Measurements from ENCODE around the gene DAB1. TPM values are rescaled to one million over a fixed set of nuclear protein-coding genes. Genes with fewer than 3 reads are reported as not detected.

Gene DAB1
- total RNA-seq, 1 donor from 2014 or later = 14.6 TPM

DNA sequence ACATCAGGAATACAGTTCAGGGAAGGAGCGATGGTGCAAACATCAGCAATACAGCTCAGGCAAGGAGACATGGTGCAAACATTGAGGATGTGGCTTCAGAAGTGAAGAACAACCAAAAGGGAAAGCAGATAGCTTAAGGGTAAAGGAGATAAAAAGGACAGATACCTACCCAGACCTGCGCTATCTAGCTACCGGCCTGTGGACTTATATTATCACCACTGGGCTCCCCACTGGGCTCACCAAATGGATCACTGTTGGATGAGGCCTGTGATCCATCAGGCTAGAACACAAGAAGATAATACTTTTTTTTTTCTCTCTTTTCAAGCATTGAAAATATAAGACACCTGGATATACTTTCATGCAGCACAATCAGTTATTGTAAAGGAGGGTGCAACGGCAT lies 413.3 kb downstream of the DAB1 start:
- no peaks in the 10 kb centered on the region for H3K36me3 ChIP-seq
- no peaks in the 10 kb centered on the region for H3K79me2 ChIP-seq (ENCODE audit: low read depth)
- H3K9me3 Mint-ChIP-seq = no peaks in the 10 kb centered on the region
- no peaks in the 10 kb centered on the region for H3K27me3 ChIP-seq
- H3K9me3 ChIP-seq (ENCODE audit: low read depth) = no peaks in the 10 kb centered on the region
- H3K4me3 ChIP-seq = no peak overlapping the region
- no peak overlapping the region for H3K4me2 ChIP-seq
- no peak for DNase-seq (ENCODE audit: low spot score)
- no peaks in the 10 kb centered on the region for H3F3A ChIP-seq (ENCODE audit: low read depth)
- H4K20me1 ChIP-seq (ENCODE audit: low read depth) = no peaks in the 10 kb centered on the region
- no peak overlapping the region for H2AFZ ChIP-seq (replicated peaks)
- H3K4me3 Mint-ChIP-seq = no peak overlapping the region
- no peaks in the 10 kb centered on the region for H3K4me1 ChIP-seq
- peaks cover 2% of the 10 kb centered on the region for H3K27me3 Mint-ChIP-seq (ENCODE audit: insufficient read depth, low read depth)
- no peak overlapping the region for H3K27ac Mint-ChIP-seq
- peaks cover 2% of the 10 kb centered on the region for H3K36me3 Mint-ChIP-seq
- H3K4me1 Mint-ChIP-seq = no peaks in the 10 kb centered on the region
- H3K27ac ChIP-seq = no peak overlapping the region
- TF ChIP-seq EZH2 (IDR thresholded peaks at IDR 0.05) (no peak), EZH2phosphoT487 (IDR thresholded peaks at IDR 0.05) (no peak)
- TF ChIP-seq, protein P1, sequence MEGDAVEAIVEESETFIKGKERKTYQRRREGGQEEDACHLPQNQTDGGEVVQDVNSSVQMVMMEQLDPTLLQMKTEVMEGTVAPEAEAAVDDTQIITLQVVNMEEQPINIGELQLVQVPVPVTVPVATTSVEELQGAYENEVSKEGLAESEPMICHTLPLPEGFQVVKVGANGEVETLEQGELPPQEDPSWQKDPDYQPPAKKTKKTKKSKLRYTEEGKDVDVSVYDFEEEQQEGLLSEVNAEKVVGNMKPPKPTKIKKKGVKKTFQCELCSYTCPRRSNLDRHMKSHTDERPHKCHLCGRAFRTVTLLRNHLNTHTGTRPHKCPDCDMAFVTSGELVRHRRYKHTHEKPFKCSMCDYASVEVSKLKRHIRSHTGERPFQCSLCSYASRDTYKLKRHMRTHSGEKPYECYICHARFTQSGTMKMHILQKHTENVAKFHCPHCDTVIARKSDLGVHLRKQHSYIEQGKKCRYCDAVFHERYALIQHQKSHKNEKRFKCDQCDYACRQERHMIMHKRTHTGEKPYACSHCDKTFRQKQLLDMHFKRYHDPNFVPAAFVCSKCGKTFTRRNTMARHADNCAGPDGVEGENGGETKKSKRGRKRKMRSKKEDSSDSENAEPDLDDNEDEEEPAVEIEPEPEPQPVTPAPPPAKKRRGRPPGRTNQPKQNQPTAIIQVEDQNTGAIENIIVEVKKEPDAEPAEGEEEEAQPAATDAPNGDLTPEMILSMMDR (IDR thresholded peaks at IDR 0.05) = no peak
- H3K9ac ChIP-seq = no peak overlapping the region

DNA sequence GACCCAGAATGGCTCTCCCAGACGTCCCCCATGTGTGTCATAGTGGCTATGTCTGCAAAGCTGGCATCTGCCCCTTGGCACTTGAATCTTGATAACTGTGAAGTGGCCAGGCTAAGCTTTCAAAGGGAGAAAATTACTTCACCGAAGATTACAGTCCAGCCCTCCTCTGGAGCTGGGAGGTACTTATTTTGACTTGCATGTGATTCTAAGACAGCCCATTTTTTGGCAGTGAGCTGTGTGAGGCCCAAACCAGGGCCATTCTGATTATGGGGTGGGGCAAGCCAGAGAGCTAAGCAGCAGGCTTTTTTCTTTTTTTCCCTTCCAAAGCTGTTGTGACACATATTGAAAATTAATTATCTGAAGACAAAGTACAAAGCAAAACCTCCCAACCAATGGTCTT lies 415.9 kb downstream of the DAB1 start:
- Mint-ChIP-seq H3K27ac (no peak overlapping the region), H3K9me3 (no peaks in the 10 kb centered on the region), H3K4me1 (peaks cover 5% of the 10 kb centered on the region), H3K4me3 (no peak overlapping the region), H3K36me3 (peaks cover 2% of the 10 kb centered on the region), H3K27me3 (ENCODE audit: insufficient read depth, low read depth) (no peaks in the 10 kb centered on the region)
- Histone ChIP-seq H3K36me3 (no peaks in the 10 kb centered on the region), H3K27me3 (no peaks in the 10 kb centered on the region), H3K4me2 (no peak overlapping the region), H3F3A (ENCODE audit: low read depth) (no peaks in the 10 kb centered on the region), H3K4me1 (peaks cover 12% of the 10 kb centered on the region), H3K79me2 (ENCODE audit: low read depth) (no peaks in the 10 kb centered on the region), H3K9me3 (ENCODE audit: low read depth) (no peaks in the 10 kb centered on the region), H3K4me3 (no peak overlapping the region), H2AFZ (replicated peaks) (no peak overlapping the region), H3K27ac (no peak overlapping the region), H4K20me1 (ENCODE audit: low read depth) (no peaks in the 10 kb centered on the region), H3K9ac (no peak overlapping the region)
- DNase-seq (ENCODE audit: low spot score) = no peak
- TF ChIP-seq EZH2 (IDR thresholded peaks at IDR 0.05) (no peak), EZH2phosphoT487 (IDR thresholded peaks at IDR 0.05) (no peak)
- TF ChIP-seq, protein P1 (IDR thresholded peaks at IDR 0.05) = no peak

DNA sequence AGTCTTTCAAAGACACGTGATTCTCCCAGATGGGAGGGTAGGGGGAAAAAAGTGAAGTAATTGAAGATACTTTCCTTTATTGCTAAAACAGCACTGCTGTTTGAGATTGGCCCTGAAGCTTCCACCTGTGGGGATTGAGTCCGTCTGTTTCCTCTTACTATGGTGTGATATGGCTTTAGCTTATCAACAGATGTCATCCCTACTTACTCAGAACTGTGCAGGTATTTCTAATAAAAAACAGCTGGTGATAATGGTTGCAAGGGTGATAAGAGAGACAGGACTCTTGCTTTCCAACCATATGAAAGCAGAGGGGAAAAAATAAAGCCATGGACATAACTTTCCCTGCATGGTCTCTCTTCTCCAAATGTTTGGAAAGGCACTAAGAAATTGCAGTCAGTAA lies 416.4 kb downstream of the DAB1 start:
- Mint-ChIP-seq H3K36me3 (peaks cover 2% of the 10 kb centered on the region), H3K27ac (no peak overlapping the region), H3K27me3 (ENCODE audit: insufficient read depth, low read depth) (no peaks in the 10 kb centered on the region), H3K4me1 (peaks cover 5% of the 10 kb centered on the region), H3K4me3 (no peak overlapping the region), H3K9me3 (no peaks in the 10 kb centered on the region)
- H2AFZ ChIP-seq (replicated peaks) = no peak overlapping the region
- H3K9ac ChIP-seq = no peak overlapping the region
- no peaks in the 10 kb centered on the region for H3K27me3 ChIP-seq
- no peak overlapping the region for H3K27ac ChIP-seq
- no peak overlapping the region for H3K4me3 ChIP-seq
- H3K4me1 ChIP-seq = peaks cover 12% of the 10 kb centered on the region
- no peaks in the 10 kb centered on the region for H4K20me1 ChIP-seq (ENCODE audit: low read depth)
- no peaks in the 10 kb centered on the region for H3K9me3 ChIP-seq (ENCODE audit: low read depth)
- no peaks in the 10 kb centered on the region for H3K36me3 ChIP-seq
- no peak overlapping the region for H3K4me2 ChIP-seq
- TF ChIP-seq EZH2phosphoT487 (IDR thresholded peaks at IDR 0.05) = no peak
- TF ChIP-seq, protein P1 (IDR thresholded peaks at IDR 0.05) = no peak
- TF ChIP-seq EZH2 (IDR thresholded peaks at IDR 0.05) = no peak
- H3K79me2 ChIP-seq (ENCODE audit: low read depth) = no peaks in the 10 kb centered on the region
- H3F3A ChIP-seq (ENCODE audit: low read depth) = no peaks in the 10 kb centered on the region
- DNase-seq (ENCODE audit: low spot score) = no peak

Measured in neural progenitor cell (in vitro differentiated cells).